Measurements from ENCODE around the gene IL36A. TPM values are rescaled to one million over a fixed set of nuclear protein-coding genes. Genes with fewer than 3 reads are reported as not detected.

IL36A gene
- total RNA-seq, 3 donors from 2014 or later = not detected

DNA sequence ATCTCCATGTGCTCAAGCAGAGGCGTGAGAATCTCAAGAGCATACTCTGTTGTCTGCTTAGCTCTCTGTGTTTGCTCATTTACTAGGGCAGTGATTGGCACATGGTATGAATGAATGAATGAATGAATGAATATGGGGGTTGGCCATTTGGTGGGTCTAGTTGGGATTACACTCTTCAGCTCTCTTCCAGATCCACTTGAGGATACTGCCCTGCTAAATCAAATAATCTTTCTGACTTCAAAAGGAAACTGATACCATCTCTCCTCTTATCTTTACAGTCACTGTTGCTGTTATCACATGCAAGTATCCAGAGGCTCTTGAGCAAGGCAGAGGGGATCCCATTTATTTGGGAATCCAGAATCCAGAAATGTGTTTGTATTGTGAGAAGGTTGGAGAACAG lies 25.5 kb upstream of the IL36A start:
- Histone ChIP-seq H3K4me1 (ENCODE audit: low read depth) (no peaks in the 10 kb centered on the region), H3K9me3 (no peaks in the 10 kb centered on the region), H3K4me3 (no peak overlapping the region), H3K36me3 (ENCODE audit: low read depth) (no peaks in the 10 kb centered on the region)
- ATAC-seq (no peak), DNase-seq (no peak)
- TF ChIP-seq, protein P1, sequence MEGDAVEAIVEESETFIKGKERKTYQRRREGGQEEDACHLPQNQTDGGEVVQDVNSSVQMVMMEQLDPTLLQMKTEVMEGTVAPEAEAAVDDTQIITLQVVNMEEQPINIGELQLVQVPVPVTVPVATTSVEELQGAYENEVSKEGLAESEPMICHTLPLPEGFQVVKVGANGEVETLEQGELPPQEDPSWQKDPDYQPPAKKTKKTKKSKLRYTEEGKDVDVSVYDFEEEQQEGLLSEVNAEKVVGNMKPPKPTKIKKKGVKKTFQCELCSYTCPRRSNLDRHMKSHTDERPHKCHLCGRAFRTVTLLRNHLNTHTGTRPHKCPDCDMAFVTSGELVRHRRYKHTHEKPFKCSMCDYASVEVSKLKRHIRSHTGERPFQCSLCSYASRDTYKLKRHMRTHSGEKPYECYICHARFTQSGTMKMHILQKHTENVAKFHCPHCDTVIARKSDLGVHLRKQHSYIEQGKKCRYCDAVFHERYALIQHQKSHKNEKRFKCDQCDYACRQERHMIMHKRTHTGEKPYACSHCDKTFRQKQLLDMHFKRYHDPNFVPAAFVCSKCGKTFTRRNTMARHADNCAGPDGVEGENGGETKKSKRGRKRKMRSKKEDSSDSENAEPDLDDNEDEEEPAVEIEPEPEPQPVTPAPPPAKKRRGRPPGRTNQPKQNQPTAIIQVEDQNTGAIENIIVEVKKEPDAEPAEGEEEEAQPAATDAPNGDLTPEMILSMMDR (IDR thresholded peaks at IDR 0.05) = no peak
- intact Hi-C loops (cut with DNase I, micrococcal nuclease) = no loop called here

- intact Hi-C loops (cut with DNase I, micrococcal nuclease) = no loop called here
- Histone ChIP-seq H3K4me1 (ENCODE audit: low read depth) (no peaks in the 10 kb centered on the region), H3K9me3 (no peaks in the 10 kb centered on the region), H3K36me3 (ENCODE audit: low read depth) (no peaks in the 10 kb centered on the region), H3K4me3 (no peak overlapping the region)
- ATAC-seq (no peak), DNase-seq (no peak)
- TF ChIP-seq, protein P1 (IDR thresholded peaks at IDR 0.05) = no peak
Observed at GRCh38 chr2:112980537-112980936, 24.7 kb upstream of the IL36A start.

DNA sequence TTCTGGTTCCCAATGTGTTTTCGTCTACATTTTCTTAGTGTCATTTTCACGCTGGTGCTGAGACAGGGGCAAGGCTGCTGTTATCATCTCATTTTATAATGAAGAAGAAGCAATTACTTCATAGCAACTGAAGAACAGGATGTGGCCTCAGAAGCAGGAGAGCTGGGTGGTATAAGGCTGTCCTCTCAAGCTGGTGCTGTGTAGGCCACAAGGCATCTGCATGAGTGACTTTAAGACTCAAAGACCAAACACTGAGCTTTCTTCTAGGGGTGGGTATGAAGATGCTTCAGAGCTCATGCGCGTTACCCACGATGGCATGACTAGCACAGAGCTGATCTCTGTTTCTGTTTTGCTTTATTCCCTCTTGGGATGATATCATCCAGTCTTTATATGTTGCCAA lies 20.2 kb upstream of the IL36A start:
- TF ChIP-seq, protein P1 (IDR thresholded peaks at IDR 0.05) = no peak
- H3K4me1 ChIP-seq (ENCODE audit: low read depth) = no peaks in the 10 kb centered on the region
- H3K9me3 ChIP-seq = no peaks in the 10 kb centered on the region
- ATAC-seq = no peak
- DNase-seq = no peak
- no peaks in the 10 kb centered on the region for H3K36me3 ChIP-seq (ENCODE audit: low read depth)
- H3K4me3 ChIP-seq = no peak overlapping the region
- intact Hi-C loops (cut with DNase I, micrococcal nuclease) = no loop called here

- TF ChIP-seq, protein P1 (IDR thresholded peaks at IDR 0.05) = no peak
- no peak for ATAC-seq
- Histone ChIP-seq H3K36me3 (ENCODE audit: low read depth) (no peaks in the 10 kb centered on the region), H3K4me3 (no peak overlapping the region), H3K9me3 (peaks cover 9% of the 10 kb centered on the region), H3K4me1 (ENCODE audit: low read depth) (no peaks in the 10 kb centered on the region)
- DNase-seq = no peak
- intact Hi-C loops (cut with DNase I, micrococcal nuclease) = no loop called here
Observed at GRCh38 chr2:112989611-112990010, 15.6 kb upstream of the IL36A start.

- intact Hi-C loops (cut with DNase I, micrococcal nuclease) = no loop called here
- ATAC-seq (no peak), DNase-seq (no peak)
- Histone ChIP-seq H3K4me1 (ENCODE audit: low read depth) (no peaks in the 10 kb centered on the region), H3K9me3 (peaks cover 9% of the 10 kb centered on the region), H3K36me3 (ENCODE audit: low read depth) (no peaks in the 10 kb centered on the region), H3K4me3 (no peak overlapping the region)
- TF ChIP-seq, protein P1 (IDR thresholded peaks at IDR 0.05) = no peak
Observed at GRCh38 chr2:112993831-112994230, 11.4 kb upstream of the IL36A start.

GRCh38 chr2:112994648-112995047 lies 10.6 kb upstream of the IL36A start:
- intact Hi-C loops (cut with DNase I, micrococcal nuclease) = no loop called here
- Histone ChIP-seq H3K36me3 (ENCODE audit: low read depth) (no peaks in the 10 kb centered on the region), H3K4me1 (ENCODE audit: low read depth) (no peaks in the 10 kb centered on the region), H3K4me3 (no peak overlapping the region), H3K9me3 (peaks cover 9% of the 10 kb centered on the region)
- TF ChIP-seq, protein P1 (IDR thresholded peaks at IDR 0.05) = no peak
- ATAC-seq (no peak), DNase-seq (no peak)
